Activated CD4-positive, alpha-beta T cell treated with anti-CD3 and anti-CD28 coated beads, Interleukin-2, amount 50 U/mL, for 4 hours (primary cell): ENCODE measurements around the gene BRIP1.
"Not testable (repeated sequence)": the region's sequence is repeated elsewhere in the genome, so short reads cannot be mapped to it uniquely, and the experiment has no call there.

Source experiments
- DNase-seq, 2 experiments: peaks; one replicate each; pipeline ENCODE4 v3.0.0-alpha.2; 2020

Gene BRIP1

GRCh38 chr17:61826866-61827265 is 36.5 kb downstream of the BRIP1 start:
- not testable (repeated sequence) for DNase-seq

GRCh38 chr17:61826198-61826597 is 37.1 kb downstream of the BRIP1 start:
- not testable (repeated sequence) for DNase-seq

- no peak for DNase-seq
These were observed 37.7 kb downstream of the BRIP1 start for GRCh38 chr17:61825448-61826137.

- DNase-seq, result no peak
These were observed 40.7 kb downstream of the BRIP1 start for GRCh38 chr17:61822326-61823285.

- DNase-seq, result no peak
These were observed 41.7 kb downstream of the BRIP1 start for GRCh38 chr17:61821655-61822054.

GRCh38 chr17:61819265-61819664 is 44.1 kb downstream of the BRIP1 start:
- DNase-seq, result not testable (repeated sequence)

- no peak for DNase-seq
These were observed 45.1 kb downstream of the BRIP1 start for GRCh38 chr17:61818225-61818624.

- no peak for DNase-seq
These were observed 45.9 kb downstream of the BRIP1 start for GRCh38 chr17:61817452-61817851.

- DNase-seq, result no peak
These were observed 46.8 kb downstream of the BRIP1 start for GRCh38 chr17:61816538-61816937.

- DNase-seq, result no peak
These were observed 47.3 kb downstream of the BRIP1 start for GRCh38 chr17:61815863-61816503.

GRCh38 chr17:61814485-61814884 is 48.8 kb downstream of the BRIP1 start:
- DNase-seq, result no peak

- no peak for DNase-seq
These were observed 50.1 kb downstream of the BRIP1 start for GRCh38 chr17:61813211-61813610.

GRCh38 chr17:61812747-61813146 is 50.6 kb downstream of the BRIP1 start:
- no peak for DNase-seq

GRCh38 chr17:61809816-61810392 is 53.4 kb downstream of the BRIP1 start:
- DNase-seq, result no peak

GRCh38 chr17:61808442-61808841 is 54.9 kb downstream of the BRIP1 start:
- no peak for DNase-seq

- no peak for DNase-seq
These were observed 56.4 kb downstream of the BRIP1 start for GRCh38 chr17:61806936-61807335.

GRCh38 chr17:61806081-61806828 is 57.1 kb downstream of the BRIP1 start:
- DNase-seq, result no peak

GRCh38 chr17:61805399-61805798 is 57.9 kb downstream of the BRIP1 start:
- no peak for DNase-seq

GRCh38 chr17:61803796-61804195 is 59.5 kb downstream of the BRIP1 start:
- DNase-seq, result no peak

- DNase-seq, result no peak
These were observed 60.1 kb downstream of the BRIP1 start for GRCh38 chr17:61803216-61803615.

GRCh38 chr17:61799812-61800484 is 63.4 kb downstream of the BRIP1 start:
- no peak for DNase-seq

- DNase-seq, result no peak
These were observed 66.0 kb downstream of the BRIP1 start for GRCh38 chr17:61797283-61797682.
